Activated CD8-positive, alpha-beta memory T cell treated with anti-CD3 and anti-CD28 coated beads for 4 hours (primary cell): Measurements from ENCODE around the gene NOMO2.
"Not testable (repeated sequence)": the region's sequence is repeated elsewhere in the genome, so short reads cannot be mapped to it uniquely, and the experiment has no call there.

Source experiments
- DNase-seq, 2 donors: peaks; one replicate each; pipeline ENCODE4 v3.0.0-alpha.2; 2020; ENCODE audit warnings: low read depth in 2 of 2

NOMO2 gene, protein sequence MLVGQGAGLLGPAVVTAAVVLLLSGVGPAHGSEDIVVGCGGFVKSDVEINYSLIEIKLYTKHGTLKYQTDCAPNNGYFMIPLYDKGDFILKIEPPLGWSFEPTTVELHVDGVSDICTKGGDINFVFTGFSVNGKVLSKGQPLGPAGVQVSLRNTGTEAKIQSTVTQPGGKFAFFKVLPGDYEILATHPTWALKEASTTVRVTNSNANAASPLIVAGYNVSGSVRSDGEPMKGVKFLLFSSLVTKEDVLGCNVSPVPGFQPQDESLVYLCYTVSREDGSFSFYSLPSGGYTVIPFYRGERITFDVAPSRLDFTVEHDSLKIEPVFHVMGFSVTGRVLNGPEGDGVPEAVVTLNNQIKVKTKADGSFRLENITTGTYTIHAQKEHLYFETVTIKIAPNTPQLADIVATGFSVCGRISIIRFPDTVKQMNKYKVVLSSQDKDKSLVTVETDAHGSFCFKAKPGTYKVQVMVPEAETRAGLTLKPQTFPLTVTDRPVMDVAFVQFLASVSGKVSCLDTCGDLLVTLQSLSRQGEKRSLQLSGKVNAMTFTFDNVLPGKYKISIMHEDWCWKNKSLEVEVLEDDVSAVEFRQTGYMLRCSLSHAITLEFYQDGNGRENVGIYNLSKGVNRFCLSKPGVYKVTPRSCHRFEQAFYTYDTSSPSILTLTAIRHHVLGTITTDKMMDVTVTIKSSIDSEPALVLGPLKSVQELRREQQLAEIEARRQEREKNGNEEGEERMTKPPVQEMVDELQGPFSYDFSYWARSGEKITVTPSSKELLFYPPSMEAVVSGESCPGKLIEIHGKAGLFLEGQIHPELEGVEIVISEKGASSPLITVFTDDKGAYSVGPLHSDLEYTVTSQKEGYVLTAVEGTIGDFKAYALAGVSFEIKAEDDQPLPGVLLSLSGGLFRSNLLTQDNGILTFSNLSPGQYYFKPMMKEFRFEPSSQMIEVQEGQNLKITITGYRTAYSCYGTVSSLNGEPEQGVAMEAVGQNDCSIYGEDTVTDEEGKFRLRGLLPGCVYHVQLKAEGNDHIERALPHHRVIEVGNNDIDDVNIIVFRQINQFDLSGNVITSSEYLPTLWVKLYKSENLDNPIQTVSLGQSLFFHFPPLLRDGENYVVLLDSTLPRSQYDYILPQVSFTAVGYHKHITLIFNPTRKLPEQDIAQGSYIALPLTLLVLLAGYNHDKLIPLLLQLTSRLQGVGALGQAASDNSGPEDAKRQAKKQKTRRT

GRCh38 chr16:18561727-18562314 is at the start of gene NOMO2:
Gene NOMO2 (minus strand): TSS chr16:18562097. CDS start chr16:18562040, 57 bp downstream.
- DNase-seq, result peak; percentile 79 to 84

GRCh38 chr16:18610147-18610803 is 48.4 kb upstream of the NOMO2 start:
- DNase-seq, result not testable (repeated sequence)

- not testable (repeated sequence) for DNase-seq
Measured at GRCh38 chr16:18608271-18608670, 46.4 kb upstream of the NOMO2 start.

GRCh38 chr16:18603572-18604246 is 41.8 kb upstream of the NOMO2 start:
- not testable (repeated sequence) for DNase-seq

DNA sequence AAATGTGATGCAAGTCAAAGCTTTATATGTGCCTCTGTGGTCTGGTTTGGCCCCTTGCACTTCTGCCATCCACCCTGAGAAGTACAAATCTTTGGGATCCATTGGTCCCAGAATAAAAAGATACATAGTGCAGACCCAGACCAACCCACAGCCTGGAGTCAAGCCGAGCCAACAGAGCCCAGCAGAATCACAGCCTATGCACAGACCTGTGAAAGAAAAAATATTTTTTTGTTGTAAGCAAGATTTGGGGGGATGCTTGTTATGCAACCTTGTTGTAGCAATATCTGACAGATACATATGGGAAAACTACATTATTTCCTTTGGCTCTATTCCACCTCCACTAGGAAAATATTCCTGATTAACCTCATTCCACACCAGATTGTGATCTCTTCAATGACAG is 36.7 kb upstream of the NOMO2 start:
- not testable (repeated sequence) for DNase-seq

GRCh38 chr16:18597734-18598133 is 35.8 kb upstream of the NOMO2 start:
- not testable (repeated sequence) for DNase-seq

DNA sequence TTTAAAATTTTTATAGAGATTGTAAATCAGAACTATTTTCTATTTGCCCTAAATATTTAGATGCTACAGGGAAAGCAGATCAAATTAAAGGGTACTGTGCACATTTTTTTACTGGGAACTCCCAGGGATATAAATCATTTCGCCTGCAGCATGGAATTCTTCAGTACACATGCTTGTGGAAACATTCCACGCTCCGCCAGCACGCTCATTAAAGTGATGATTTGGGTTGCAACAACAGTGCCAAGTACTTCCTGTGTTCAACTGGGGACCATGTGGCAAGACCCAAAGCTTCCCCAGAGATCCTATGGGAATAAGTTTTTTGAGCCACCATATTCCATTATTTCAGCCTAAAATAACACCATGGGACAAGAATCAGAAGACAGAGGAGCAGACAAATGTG is 35.4 kb upstream of the NOMO2 start:
- not testable (repeated sequence) for DNase-seq

- not testable (repeated sequence) for DNase-seq
Measured at GRCh38 chr16:18595796-18596195, 33.9 kb upstream of the NOMO2 start.

GRCh38 chr16:18594880-18595279 is 33.0 kb upstream of the NOMO2 start:
- not testable (repeated sequence) for DNase-seq

GRCh38 chr16:18593904-18594303 is 32.0 kb upstream of the NOMO2 start:
- DNase-seq, result not testable (repeated sequence)

- DNase-seq, result not testable (repeated sequence)
Measured at GRCh38 chr16:18592982-18593381, 31.1 kb upstream of the NOMO2 start.

- DNase-seq, result not testable (repeated sequence)
Measured at GRCh38 chr16:18591908-18592307, 30.0 kb upstream of the NOMO2 start.

- not testable (repeated sequence) for DNase-seq
Measured at GRCh38 chr16:18591441-18591840, 29.5 kb upstream of the NOMO2 start.

DNA sequence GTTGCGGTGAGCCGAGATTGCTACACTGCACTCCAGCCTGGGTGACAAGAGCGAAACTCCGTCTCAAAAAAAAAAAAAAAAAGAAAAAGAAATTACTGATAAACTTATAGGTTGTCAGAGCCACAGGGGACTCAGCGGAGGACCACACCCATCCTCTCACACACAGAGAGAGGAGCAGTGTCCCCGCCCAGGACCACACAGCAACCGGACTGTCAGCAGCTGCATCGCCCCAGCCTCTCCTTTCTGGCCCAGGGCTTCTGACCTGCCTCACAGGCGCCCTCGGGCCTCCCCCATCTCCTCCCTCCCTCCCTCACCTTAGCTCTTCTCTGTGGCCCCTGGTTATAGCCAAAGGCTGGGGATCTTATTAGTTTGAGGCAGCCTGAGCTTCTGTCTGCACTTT is 27.9 kb upstream of the NOMO2 start:
- not testable (repeated sequence) for DNase-seq

DNA sequence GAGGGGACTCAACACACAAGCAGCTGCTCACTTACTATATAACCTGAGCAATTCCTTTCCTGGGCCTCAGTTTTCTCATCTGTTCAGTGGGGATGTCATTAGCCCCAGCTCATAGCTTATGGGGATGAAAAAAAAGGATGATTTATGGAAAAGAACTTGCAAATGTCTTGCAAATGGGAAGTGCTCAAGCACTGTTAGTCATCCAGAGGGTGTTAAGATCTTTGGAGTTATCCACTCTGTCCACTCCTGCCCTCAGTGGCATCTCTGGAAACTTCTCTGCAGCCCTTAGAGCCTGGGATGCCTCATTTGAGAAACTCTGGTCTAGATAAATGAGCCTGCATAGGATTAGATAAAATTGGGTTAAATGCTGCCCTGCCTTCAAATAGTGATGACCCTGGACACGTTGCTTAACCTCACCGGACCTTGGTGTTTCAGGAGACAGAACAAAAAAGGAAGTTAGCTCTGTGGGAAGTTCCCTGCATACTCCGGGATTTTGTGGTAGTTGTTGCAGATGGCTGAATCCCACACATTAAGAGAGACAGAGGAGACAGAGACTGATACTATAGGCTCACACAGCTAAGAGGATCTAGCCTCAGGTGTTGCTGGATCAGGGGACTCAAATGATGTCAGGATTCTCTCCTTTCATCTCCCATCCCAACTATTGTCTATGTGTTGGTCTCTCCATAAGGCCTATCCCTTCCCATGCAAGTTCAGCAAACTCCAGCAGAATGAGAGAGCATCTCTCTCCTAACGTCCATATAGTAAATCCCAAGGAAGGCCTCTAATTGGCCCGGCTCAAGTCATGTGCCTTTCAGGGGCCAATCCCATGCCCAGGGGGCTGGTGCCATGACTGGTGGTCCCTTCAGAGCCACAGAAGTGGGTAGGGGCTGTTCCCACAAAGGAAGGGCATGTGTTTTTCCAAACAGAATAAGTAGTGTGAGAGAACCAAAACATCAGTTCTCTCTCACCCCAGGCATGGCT is 25.0 kb upstream of the NOMO2 start:
- not testable (repeated sequence) for DNase-seq

DNA sequence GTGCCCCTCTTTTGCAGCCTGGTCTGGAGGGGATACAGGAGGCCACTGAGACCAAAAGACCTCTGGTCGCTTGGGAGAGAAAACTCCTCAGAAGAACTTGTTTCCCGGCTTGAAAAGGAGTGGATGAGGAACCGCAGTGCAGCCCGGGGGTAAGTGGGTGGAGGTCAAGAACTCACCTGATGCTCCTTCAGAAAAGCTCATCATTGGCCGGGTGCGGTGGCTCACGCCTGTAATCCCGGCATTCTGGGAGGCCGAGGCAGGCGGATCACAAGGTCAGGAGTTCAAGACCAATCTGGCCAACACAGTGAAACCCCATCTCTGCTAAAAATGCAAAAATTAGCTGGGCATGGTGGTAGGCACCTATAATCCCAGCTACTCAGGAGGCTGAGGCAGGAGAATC is 23.9 kb upstream of the NOMO2 start:
- not testable (repeated sequence) for DNase-seq

GRCh38 chr16:18582902-18583301 is 21.0 kb upstream of the NOMO2 start:
- DNase-seq, result no peak

DNA sequence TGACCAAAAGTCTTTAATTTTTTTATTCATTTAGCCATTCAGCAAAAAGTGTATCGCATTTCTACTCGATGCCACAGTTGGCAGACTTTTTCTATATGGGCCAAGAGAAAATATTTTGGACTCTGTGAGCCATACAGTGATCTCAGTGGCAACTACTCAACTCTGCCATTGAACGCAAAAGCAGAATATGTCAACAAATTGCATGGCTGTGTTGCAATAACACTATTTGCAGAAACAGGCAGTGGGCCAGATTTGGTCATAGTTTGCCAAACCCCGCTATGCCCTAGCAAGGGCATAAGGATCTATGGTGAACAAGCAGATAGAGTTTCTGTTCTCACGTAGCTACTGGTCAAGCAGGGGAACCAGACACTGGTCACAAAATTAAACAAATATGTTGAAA is 18.5 kb upstream of the NOMO2 start:
- DNase-seq, result not testable (repeated sequence)

DNA sequence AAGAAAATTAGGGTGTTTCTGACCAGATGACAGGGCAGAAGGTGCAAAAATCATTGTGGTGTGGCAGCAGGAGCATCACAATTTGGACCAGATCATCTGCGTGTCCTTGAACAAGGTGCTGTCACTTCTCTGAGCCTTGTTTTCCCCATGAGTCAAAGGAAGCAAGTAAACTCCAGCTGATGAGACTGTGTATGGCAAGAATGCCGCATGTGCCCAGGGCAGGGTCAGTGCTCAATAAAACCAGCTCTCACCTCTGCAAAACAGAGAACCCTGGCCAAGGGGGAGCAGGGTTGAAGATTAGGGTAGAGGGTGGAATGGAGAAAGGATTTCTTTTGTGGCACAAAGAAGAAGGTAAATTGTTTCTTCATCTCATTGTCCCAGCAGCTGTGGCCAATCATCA is 17.4 kb upstream of the NOMO2 start:
- not testable (repeated sequence) for DNase-seq
